Tibial nerve (tissue), 4 donors: ENCODE data around the gene SLC9A5. TPM values are rescaled to one million over a fixed set of nuclear protein-coding genes. Genes with fewer than 3 reads are reported as not detected.

Source experiments
- DNase-seq, 2 donors: peaks; one replicate each; pipeline ENCODE4 v3.0.0-alpha.2; 2019; ENCODE audit warnings: low spot score in 2 of 2
- H3K27ac ChIP-seq, 4 donors: fragments of 200-600 bp; sonication (generic) in 3 of 4; one replicate each; pipeline ENCODE4 v1.5.1; 2017 to 2019; ENCODE audit warnings: mild to moderate bottlenecking in 1 of 4
- H3K27me3 ChIP-seq, 2 donors: fragments of 200-600 bp; sonication (generic) in 1 of 2; one replicate each; pipeline versions ENCODE4 v1.5.1 to v1.6.0; 2017 to 2019
- H3K36me3 ChIP-seq, 3 donors: fragments of 200-600 bp; sonication (generic); one replicate each; pipeline ENCODE4 v1.5.1; 2018 to 2019
- H3K4me1 ChIP-seq, 4 donors: fragments of 200-600 bp; sonication (generic) in 3 of 4; one replicate each; pipeline ENCODE4 v1.5.1; 2017 to 2019
- H3K4me3 ChIP-seq, 4 donors: fragments of 200-600 bp; sonication (generic) in 3 of 4; one replicate each; pipeline ENCODE4 v1.5.1; 2017 to 2019; ENCODE audit warnings: mild to moderate bottlenecking in 1 of 4, moderate library complexity in 1 of 4
- H3K9me3 ChIP-seq, 4 donors: fragments of 200-600 bp; sonication (generic) in 3 of 4; one replicate each; pipeline ENCODE4 v1.5.1; 2017 to 2019
- EP300 ChIP-seq, 2 donors: sonication (generic); formaldehyde crosslinking; IDR thresholded peaks; one replicate each; pipeline ENCODE4 v1.6.1; 2017; ENCODE audit warnings: antibody characterized with exemption in 2 of 2, mild to moderate bottlenecking in 1 of 2
- POLR2A ChIP-seq, 2 donors: fragments of 450-650 bp; IDR thresholded peaks; one replicate each; pipeline ENCODE4 v1.6.1; 2017; ENCODE audit warnings: antibody characterized with exemption in 2 of 2, mild to moderate bottlenecking in 2 of 2, moderate library complexity in 2 of 2
- WGBS, 2 donors: methylation state at CpG; one replicate each; pipeline ENCODE4 v1.1.5; 2018; 5-methylcytosine and 5-hydroxymethylcytosine counted together
- total RNA-seq, 4 donors: library from RNA; depleted of rRNA; stranded (reverse); fragments of >200 nt; gene quantifications; one replicate each; pipeline ENCODE4 v1.1.0, GENCODE V29; 2016
- TF ChIP-seq, protein P1 (sequence below), 5 experiments: fragments of 200-600 bp in 3 of 5; fragments of 450-650 bp in 2 of 5; sonication (generic) in 3 of 5; IDR thresholded peaks; one replicate each; pipeline ENCODE4 v1.5.1; 2016 to 2019; ENCODE audit warnings: antibody characterized with exemption in 5 of 5, mild to moderate bottlenecking in 3 of 5, moderate library complexity in 2 of 5

The SLC9A5 gene
- total RNA-seq, 4 donors from 2014 or later, result 0.59 to 2.0 (median 1.5) TPM

- Histone ChIP-seq H3K9me3 (no peaks in the 10 kb centered on the region), H3K4me1 (peaks cover 0 to 13% (median 0%) of the 10 kb centered on the region in 4 donors), H3K4me3 (no peak overlapping the region), H3K27ac (peak overlapping the region; percentile 46 to 84 (median 68)), H3K36me3 (no peaks in the 10 kb centered on the region), H3K27me3 (no peaks in the 10 kb centered on the region)
- WGBS, 2 donors, result 61 to 62% methylated on average over 11 of the region's 11 CpGs
- no peak for TF ChIP-seq EP300 (IDR thresholded peaks at IDR 0.05)
- TF ChIP-seq POLR2A (IDR thresholded peaks at IDR 0.05), result no peak
- TF ChIP-seq, protein P1, sequence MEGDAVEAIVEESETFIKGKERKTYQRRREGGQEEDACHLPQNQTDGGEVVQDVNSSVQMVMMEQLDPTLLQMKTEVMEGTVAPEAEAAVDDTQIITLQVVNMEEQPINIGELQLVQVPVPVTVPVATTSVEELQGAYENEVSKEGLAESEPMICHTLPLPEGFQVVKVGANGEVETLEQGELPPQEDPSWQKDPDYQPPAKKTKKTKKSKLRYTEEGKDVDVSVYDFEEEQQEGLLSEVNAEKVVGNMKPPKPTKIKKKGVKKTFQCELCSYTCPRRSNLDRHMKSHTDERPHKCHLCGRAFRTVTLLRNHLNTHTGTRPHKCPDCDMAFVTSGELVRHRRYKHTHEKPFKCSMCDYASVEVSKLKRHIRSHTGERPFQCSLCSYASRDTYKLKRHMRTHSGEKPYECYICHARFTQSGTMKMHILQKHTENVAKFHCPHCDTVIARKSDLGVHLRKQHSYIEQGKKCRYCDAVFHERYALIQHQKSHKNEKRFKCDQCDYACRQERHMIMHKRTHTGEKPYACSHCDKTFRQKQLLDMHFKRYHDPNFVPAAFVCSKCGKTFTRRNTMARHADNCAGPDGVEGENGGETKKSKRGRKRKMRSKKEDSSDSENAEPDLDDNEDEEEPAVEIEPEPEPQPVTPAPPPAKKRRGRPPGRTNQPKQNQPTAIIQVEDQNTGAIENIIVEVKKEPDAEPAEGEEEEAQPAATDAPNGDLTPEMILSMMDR (IDR thresholded peaks at IDR 0.05), result no peak
- DNase-seq, result peak; percentile 60 to 70
These were observed 52.5 kb downstream of the SLC9A5 start for GRCh38 chr16:67301080-67301782.

- DNase-seq, result no peak
- Histone ChIP-seq H3K36me3 (no peaks in the 10 kb centered on the region), H3K4me3 (peak overlapping the region in 1 of 4 donors; percentile 19), H3K27ac (peak overlapping the region; percentile 46 to 84 (median 68)), H3K4me1 (peaks cover 0 to 13% (median 0%) of the 10 kb centered on the region in 4 donors), H3K9me3 (no peaks in the 10 kb centered on the region), H3K27me3 (no peaks in the 10 kb centered on the region)
- TF ChIP-seq POLR2A (IDR thresholded peaks at IDR 0.05), result no peak
- no peak for TF ChIP-seq EP300 (IDR thresholded peaks at IDR 0.05)
- TF ChIP-seq, protein P1 (IDR thresholded peaks at IDR 0.05), result no peak
- 61 to 76% methylated on average over 7 of the region's 7 CpGs for WGBS, 2 donors
These were observed 53.3 kb downstream of the SLC9A5 start for GRCh38 chr16:67302076-67302475.

GRCh38 chr16:67302970-67303369 is 54.2 kb downstream of the SLC9A5 start:
- H3K36me3 ChIP-seq, result no peaks in the 10 kb centered on the region
- H3K27ac ChIP-seq, result peak overlapping the region; percentile 15 to 84 (median 56)
- no peaks in the 10 kb centered on the region for H3K27me3 ChIP-seq
- no peak for DNase-seq
- no peaks in the 10 kb centered on the region for H3K9me3 ChIP-seq
- 63 to 83% methylated on average over 2 to 8 of the region's 8 CpGs for WGBS, 2 donors
- H3K4me3 ChIP-seq, result no peak overlapping the region
- TF ChIP-seq EP300 (IDR thresholded peaks at IDR 0.05) (no peak), POLR2A (IDR thresholded peaks at IDR 0.05) (no peak)
- H3K4me1 ChIP-seq, result peaks cover 0 to 13% (median 0%) of the 10 kb centered on the region in 4 donors

DNA sequence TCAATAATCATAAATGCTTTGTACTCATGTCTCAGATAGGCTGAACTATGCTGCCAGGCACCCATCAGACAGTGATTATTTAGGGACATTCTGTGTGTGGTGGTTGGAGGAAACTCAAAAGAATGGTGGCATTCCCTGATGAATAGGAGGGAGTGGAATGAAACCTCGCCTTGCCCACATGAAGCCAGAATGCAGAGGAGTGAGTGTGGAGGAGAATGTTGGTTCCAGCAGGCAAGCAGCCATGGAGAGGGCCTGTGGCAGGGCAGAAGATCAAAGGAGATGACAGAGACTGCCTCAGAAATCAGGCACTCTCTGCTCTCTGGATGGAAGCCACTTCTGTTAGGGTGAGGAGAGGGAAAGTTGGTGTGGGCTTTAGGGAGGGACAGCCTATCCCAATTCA is 55.2 kb downstream of the SLC9A5 start:
- TF ChIP-seq EP300 (IDR thresholded peaks at IDR 0.05) (no peak), POLR2A (IDR thresholded peaks at IDR 0.05) (no peak)
- H3K27me3 ChIP-seq, result no peaks in the 10 kb centered on the region
- peaks cover 0 to 13% (median 0%) of the 10 kb centered on the region in 4 donors for H3K4me1 ChIP-seq
- peak overlapping the region in 1 of 4 donors; percentile 15 for H3K27ac ChIP-seq
- no peaks in the 10 kb centered on the region for H3K36me3 ChIP-seq
- no peak overlapping the region for H3K4me3 ChIP-seq
- 50 to 73% methylated on average over 1 of the region's 1 CpG for WGBS, 2 donors
- no peak for DNase-seq
- no peaks in the 10 kb centered on the region for H3K9me3 ChIP-seq

GRCh38 chr16:67305216-67306071 is 56.7 kb downstream of the SLC9A5 start:
- Histone ChIP-seq H3K27ac (no peak overlapping the region), H3K4me1 (peaks cover 0 to 12% (median 0%) of the 10 kb centered on the region in 4 donors), H3K27me3 (no peaks in the 10 kb centered on the region), H3K36me3 (no peaks in the 10 kb centered on the region), H3K4me3 (no peak overlapping the region), H3K9me3 (no peaks in the 10 kb centered on the region)
- WGBS, 2 donors, result 74 to 83% methylated on average over 13 of the region's 13 CpGs
- DNase-seq, result no peak
- no peak for TF ChIP-seq EP300 (IDR thresholded peaks at IDR 0.05)
- no peak for TF ChIP-seq POLR2A (IDR thresholded peaks at IDR 0.05)

DNA sequence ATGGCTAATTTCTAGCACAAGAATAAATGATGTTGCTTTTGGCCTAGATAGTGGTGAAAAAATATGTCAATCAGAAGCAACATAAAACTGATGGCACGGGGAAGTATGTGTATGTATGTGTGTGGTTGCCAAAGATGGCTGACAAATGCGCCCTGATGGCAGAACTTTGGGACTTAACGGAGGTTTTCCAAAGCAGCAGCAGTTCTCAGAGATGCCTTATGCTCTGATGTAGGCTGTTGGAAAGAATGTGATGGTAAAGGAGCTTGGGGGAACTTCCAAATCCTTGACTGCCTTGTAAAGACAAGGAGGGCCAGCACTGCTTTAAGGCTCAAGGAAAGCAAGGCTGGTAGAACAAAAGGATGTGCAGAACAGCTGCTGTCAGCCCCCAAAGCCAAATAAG is 61.8 kb downstream of the SLC9A5 start:
- Histone ChIP-seq H3K27me3 (no peaks in the 10 kb centered on the region), H3K36me3 (no peaks in the 10 kb centered on the region), H3K27ac (no peak overlapping the region), H3K4me3 (no peak overlapping the region), H3K9me3 (no peaks in the 10 kb centered on the region), H3K4me1 (no peaks in the 10 kb centered on the region)
- DNase-seq, result no peak
- WGBS, 2 donors, result 76 to 80% methylated on average over 3 of the region's 3 CpGs
- TF ChIP-seq POLR2A (IDR thresholded peaks at IDR 0.05) (no peak), EP300 (IDR thresholded peaks at IDR 0.05) (no peak)
- TF ChIP-seq, protein P1 (IDR thresholded peaks at IDR 0.05), result no peak
